Loucy (cell line): ENCODE measurements around the gene FRRS1.

Source experiments
- CTCF ChIP-seq: fragments of 200-600 bp; sonication (generic); conservative IDR thresholded peaks from 2 replicates; pipeline ENCODE4 v1.5.1; 2014; ENCODE audit warnings: mild to moderate bottlenecking, antibody characterized with exemption, low read length
- EZH2phosphoT487 ChIP-seq: fragments of 200-600 bp; IDR thresholded peaks from 2 replicates; pipeline ENCODE4 v1.6.1; 2018; ENCODE audit warnings: antibody characterized with exemption, mild to moderate bottlenecking, moderate library complexity, borderline replicate concordance

GRCh38 chr1:99713006-99713405 is 53.4 kb downstream of the FRRS1 start:
- TF ChIP-seq CTCF (no peak), EZH2phosphoT487 (no peak)
